WTC11 (cell line): ENCODE measurements around the gene CREG2. TPM values are rescaled to one million over a fixed set of nuclear protein-coding genes. Genes with fewer than 3 reads are reported as not detected.
A peak's percentile ranks its signal among the peaks of the same experiment; 100 is the strongest.

Experiments
- ATAC-seq: fragments of 200-7000 bp; cut with Tn5 transposase; 2 replicates; pipeline ENCODE4 v1.10.0; 2021; ENCODE audit warnings: mild to moderate bottlenecking, moderate library complexity
- CTCF ChIA-PET: fragments of 300-600 bp; sonication (Branson Sonifier 250); formaldehyde crosslinking; loops from one replicate; lab custom pipeline; 2021; ENCODE audit warnings: antibody characterized with exemption; lab: Charles Lee
- POLR2A ChIA-PET: fragments of 350-600 bp; sonication (Branson Sonifier 250); formaldehyde crosslinking; loops from one replicate; lab custom pipeline; 2021; ENCODE audit warnings: antibody characterized with exemption; lab: Charles Lee
- DNase-seq: peaks from one replicate; pipeline ENCODE4 v3.0.0; 2021; ENCODE audit warnings: low spot score
- H3K27ac Mint-ChIP-seq: 2 replicates; pipeline ENCODE4 v1.8.0; 2021; ENCODE audit warnings: mixed read lengths
- H3K27me3 Mint-ChIP-seq: 2 replicates; pipeline ENCODE4 v1.8.0; 2021; ENCODE audit warnings: low read depth, mild to moderate bottlenecking, moderate library complexity, mixed read lengths
- H3K36me3 Mint-ChIP-seq: 2 replicates; pipeline ENCODE4 v1.8.0; 2021; ENCODE audit warnings: mixed read lengths
- H3K4me1 Mint-ChIP-seq: 2 replicates; pipeline ENCODE4 v1.8.0; 2022; ENCODE audit warnings: mixed read lengths
- H3K4me3 Mint-ChIP-seq: 2 replicates; pipeline ENCODE4 v1.8.0; 2021; ENCODE audit warnings: mild to moderate bottlenecking, moderate library complexity, mixed read lengths
- H3K9me3 Mint-ChIP-seq: 2 replicates; pipeline ENCODE4 v1.8.0; 2021; ENCODE audit warnings: mixed read lengths
- ARID4B ChIP-seq: sonication (generic); formaldehyde crosslinking; IDR thresholded peaks from 2 replicates; pipeline ENCODE4 v1.8.0; 2023; ENCODE audit warnings: missing genetic modification reagents, mild to moderate bottlenecking, borderline replicate concordance
- ERG ChIP-seq: fragments of 250-450 bp; sonication (Bioruptor Pico); IDR thresholded peaks from 2 replicates; pipeline ENCODE4 v1.8.0; 2021; ENCODE audit warnings: mild to moderate bottlenecking
- FOXJ3 ChIP-seq: sonication (generic); formaldehyde crosslinking; IDR thresholded peaks from 2 replicates; pipeline ENCODE4 v1.9.0; 2021; ENCODE audit warnings: missing genetic modification reagents, mild to moderate bottlenecking, borderline replicate concordance
- FOXK1 ChIP-seq: sonication (generic); formaldehyde crosslinking; IDR thresholded peaks from 2 replicates; pipeline ENCODE4 v1.8.0; 2022; ENCODE audit warnings: mild to moderate bottlenecking, moderate library complexity, missing genetic modification reagents
- GABPB1 ChIP-seq: sonication (generic); formaldehyde crosslinking; IDR thresholded peaks from 2 replicates; pipeline ENCODE4 v1.8.1; 2023; ENCODE audit warnings: mild to moderate bottlenecking, missing genetic modification reagents
- KAT7 ChIP-seq: sonication (generic); formaldehyde crosslinking; IDR thresholded peaks from 2 replicates; pipeline ENCODE4 v1.8.1; 2023; ENCODE audit warnings: missing genetic modification reagents, mild to moderate bottlenecking, borderline replicate concordance
- NFATC4 ChIP-seq: fragments of 250-450 bp; sonication (Bioruptor Pico); IDR thresholded peaks from 2 replicates; pipeline ENCODE4 v1.9.0; 2021; ENCODE audit warnings: mild to moderate bottlenecking
- NR3C1 ChIP-seq: sonication (generic); formaldehyde crosslinking; conservative IDR thresholded peaks from 2 replicates; pipeline ENCODE4 v1.8.1; 2023; ENCODE audit warnings: low read depth, mild to moderate bottlenecking, missing genetic modification reagents
- PRDM15 ChIP-seq: sonication (generic); formaldehyde crosslinking; IDR thresholded peaks from 2 replicates; pipeline ENCODE4 v1.8.0; 2022; ENCODE audit warnings: missing genetic modification reagents
- RORB ChIP-seq: fragments of 250-450 bp; sonication (Bioruptor Pico); IDR thresholded peaks from 2 replicates; pipeline ENCODE4 v1.9.0; 2021; ENCODE audit warnings: mild to moderate bottlenecking
- SMAD3 ChIP-seq: sonication (generic); formaldehyde crosslinking; IDR thresholded peaks from 2 replicates; pipeline ENCODE4 v1.8.0; 2022; ENCODE audit warnings: missing genetic modification reagents, mild to moderate bottlenecking, borderline replicate concordance
- STAT6 ChIP-seq: sonication (generic); formaldehyde crosslinking; conservative IDR thresholded peaks from 2 replicates; pipeline ENCODE4 v1.8.1; 2023; ENCODE audit warnings: mild to moderate bottlenecking, low read depth, missing genetic modification reagents, moderate library complexity
- TEAD4 ChIP-seq: sonication (generic); formaldehyde crosslinking; IDR thresholded peaks from 2 replicates; pipeline ENCODE4 v1.8.0; 2022; ENCODE audit warnings: mild to moderate bottlenecking, missing genetic modification reagents
- USF1 ChIP-seq: sonication (generic); formaldehyde crosslinking; IDR thresholded peaks from 2 replicates; pipeline ENCODE4 v1.8.0; 2022; ENCODE audit warnings: mild to moderate bottlenecking, missing genetic modification reagents
- ZNF138 ChIP-seq: sonication (generic); formaldehyde crosslinking; conservative IDR thresholded peaks from 2 replicates; pipeline ENCODE4 v1.8.1; 2022; ENCODE audit warnings: mild to moderate bottlenecking, moderate library complexity, missing genetic modification reagents
- ZNF263 ChIP-seq: sonication (generic); formaldehyde crosslinking; IDR thresholded peaks from 2 replicates; pipeline ENCODE4 v1.8.1; 2022; ENCODE audit warnings: low read depth, mild to moderate bottlenecking, moderate library complexity, missing genetic modification reagents
- ZNF416 ChIP-seq: fragments of 250-450 bp; sonication (Bioruptor Pico); IDR thresholded peaks from 2 replicates; pipeline ENCODE4 v1.9.0; 2021; ENCODE audit warnings: mild to moderate bottlenecking, inconsistent platforms
- ZNF423 ChIP-seq: fragments of 250-450 bp; sonication (Bioruptor Pico); IDR thresholded peaks from 2 replicates; pipeline ENCODE4 v2.1.2; 2022; ENCODE audit warnings: mild to moderate bottlenecking, moderate library complexity
- total RNA-seq: library from RNA; stranded (reverse); gene quantifications from 3 replicates; pipeline ENCODE4 v1.2.3, GENCODE V29; 2021

The CREG2 gene
- total RNA-seq, 1 experiment from 2014 or later = 1.6 TPM

GRCh38 chr2:101300164-101300563 lies 87.1 kb downstream of the CREG2 start:
- Mint-ChIP-seq H3K9me3 (no peaks in the 10 kb centered on the region), H3K27me3 (no peaks in the 10 kb centered on the region), H3K27ac (peak overlapping the region; percentile 57), H3K4me3 (no peak overlapping the region), H3K4me1 (peaks cover 19% of the 10 kb centered on the region), H3K36me3 (peaks cover 4% of the 10 kb centered on the region; the same call in 1 of the 2 replicates)
- no peak for ATAC-seq
- no peak for DNase-seq
- ChIA-PET CTCF (no interaction called here), POLR2A (interaction anchor here (1.5 kb wide), 1 partner anchor 9 kb away, joined by 5 read pairs; the partner anchor contains the start of gene RNF149)
- TF ChIP-seq FOXK1 (CRISPR knock-in tag) (no peak), USF1 (CRISPR knock-in tag) (no peak), ZNF263 (no peak), ZNF423 (CRISPR knock-in tag) (no peak), GABPB1 (CRISPR knock-in tag) (no peak), ERG (CRISPR knock-in tag) (no peak), ARID4B (no peak), KAT7 (CRISPR knock-in tag) (no peak), TEAD4 (CRISPR knock-in tag) (no peak)

- Mint-ChIP-seq H3K9me3 (no peaks in the 10 kb centered on the region), H3K4me1 (peaks cover 17% of the 10 kb centered on the region), H3K27ac (peak overlapping the region; percentile 57), H3K27me3 (no peaks in the 10 kb centered on the region), H3K36me3 (peaks cover 4% of the 10 kb centered on the region), H3K4me3 (no peak overlapping the region)
- ChIA-PET POLR2A (interaction anchor here (1.5 kb wide), 1 partner anchor 9 kb away, joined by 5 read pairs; the partner anchor contains the start of gene RNF149), CTCF (interaction anchor here (1.3 kb wide), 1 partner anchor 43 kb away, joined by 3 read pairs; no protein-coding TSS in a partner anchor)
- DNase-seq (no peak), ATAC-seq (no peak)
- no peak for TF ChIP-seq SMAD3 (CRISPR knock-in tag)
- TF ChIP-seq ZNF416 (CRISPR knock-in tag) = no peak
- no peak for TF ChIP-seq STAT6 (CRISPR knock-in tag)
- TF ChIP-seq ARID4B = no peak
- TF ChIP-seq RORB (CRISPR knock-in tag) = no peak
- TF ChIP-seq PRDM15 = no peak
- no peak for TF ChIP-seq ZNF138
- no peak for TF ChIP-seq NR3C1 (CRISPR knock-in tag)
- no peak for TF ChIP-seq FOXJ3
- TF ChIP-seq NFATC4 = no peak
These were observed 87.7 kb downstream of the CREG2 start for GRCh38 chr2:101299604-101300003.
